ENCODE data around the gene ADGRV1. TPM values are rescaled to one million over a fixed set of nuclear protein-coding genes. Genes with fewer than 3 reads are reported as not detected.
A peak's percentile ranks its signal among the peaks of the same experiment; 100 is the strongest.

ADGRV1 gene
- total RNA-seq, 1 donor from 2014 or later: 0.99 TPM

GRCh38 chr5:90519081-90519480, 39.5 kb upstream of the ADGRV1 start:
- no peaks in the 10 kb centered on the region for H3K9me3 Mint-ChIP-seq (ENCODE audit: unreplicated experiment)
- H3K4me3 Mint-ChIP-seq (ENCODE audit: unreplicated experiment): no peak overlapping the region
- H3K36me3 Mint-ChIP-seq (ENCODE audit: unreplicated experiment): peaks cover 56% of the 10 kb centered on the region
- no peak for TF ChIP-seq CTCF (IDR thresholded peaks at IDR 0.05)
- peaks cover 2% of the 10 kb centered on the region for H3K4me1 Mint-ChIP-seq (ENCODE audit: unreplicated experiment)
- no peaks in the 10 kb centered on the region for H3K27me3 Mint-ChIP-seq (ENCODE audit: unreplicated experiment)
- H3K27ac Mint-ChIP-seq (ENCODE audit: unreplicated experiment): no peak overlapping the region
- no peak for DNase-seq (ENCODE audit: extremely low spot score, unreplicated experiment)

- DNase-seq (ENCODE audit: extremely low spot score, unreplicated experiment): no peak
- Mint-ChIP-seq H3K9me3 (ENCODE audit: unreplicated experiment) (no peaks in the 10 kb centered on the region), H3K27ac (ENCODE audit: unreplicated experiment) (peak overlapping the region; percentile 90), H3K27me3 (ENCODE audit: unreplicated experiment) (peaks cover 20% of the 10 kb centered on the region), H3K4me3 (ENCODE audit: unreplicated experiment) (peak overlapping the region; percentile 99), H3K36me3 (ENCODE audit: unreplicated experiment) (peaks cover 17% of the 10 kb centered on the region), H3K4me1 (ENCODE audit: unreplicated experiment) (peaks cover 28% of the 10 kb centered on the region)
- no peak for TF ChIP-seq CTCF (IDR thresholded peaks at IDR 0.05)
These were observed 29.9 kb upstream of the ADGRV1 start for GRCh38 chr5:90528601-90529193.

DNA sequence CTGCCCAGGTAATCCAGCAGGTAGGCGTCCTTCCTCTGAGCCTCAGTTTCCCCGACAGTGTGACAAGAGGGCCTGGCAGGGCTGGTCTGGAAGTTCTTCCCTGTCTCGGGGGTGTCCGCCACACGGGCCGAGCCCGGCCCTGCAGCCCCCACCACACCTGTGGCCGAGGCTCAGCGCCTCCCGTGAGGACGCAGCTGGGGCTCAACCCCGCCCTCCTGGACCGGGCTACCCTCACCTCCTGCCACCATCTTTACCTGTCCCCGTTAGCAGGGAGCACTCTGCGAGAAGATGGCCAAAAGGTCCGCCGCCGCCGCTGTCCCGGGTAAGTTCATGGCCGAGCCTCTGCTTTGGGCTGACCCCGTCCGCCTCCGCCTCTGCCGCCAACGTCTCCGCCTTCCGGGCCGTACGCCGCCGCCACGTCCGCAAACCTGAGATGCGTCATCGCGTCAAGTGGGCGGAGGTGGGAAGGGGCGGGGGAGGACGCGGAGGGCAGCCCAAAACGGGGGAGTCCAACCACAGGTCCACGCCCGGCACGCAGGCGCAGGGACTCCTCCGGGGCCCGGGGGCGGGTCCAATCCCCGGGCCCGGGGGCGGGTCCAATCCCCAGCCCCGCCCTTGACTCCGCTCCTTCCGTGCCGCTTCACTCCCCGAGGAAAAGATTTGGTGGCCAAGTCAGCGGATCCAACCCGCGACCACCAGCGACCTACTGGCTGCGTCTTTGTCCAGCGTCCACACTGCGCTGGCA, 29.2 kb upstream of the ADGRV1 start, which contains the start of gene LYSMD3:
Gene LYSMD3, minus strand, starts transcription at position 391 of the 745 bp plus-strand sequence. CDS start 4,295 bp downstream, outside the sequence.
- Mint-ChIP-seq H3K36me3 (ENCODE audit: unreplicated experiment) (peaks cover 14% of the 10 kb centered on the region), H3K4me3 (ENCODE audit: unreplicated experiment) (peak within 1 kb of the TSS; percentile 99), H3K27me3 (ENCODE audit: unreplicated experiment) (peaks cover 27% of the 10 kb centered on the region), H3K4me1 (ENCODE audit: unreplicated experiment) (peaks cover 28% of the 10 kb centered on the region), H3K27ac (ENCODE audit: unreplicated experiment) (peak within 1 kb of the TSS; percentile 93), H3K9me3 (ENCODE audit: unreplicated experiment) (no peaks in the 10 kb centered on the region)
- peak; percentile 99 for DNase-seq (ENCODE audit: extremely low spot score, unreplicated experiment)
- no peak for TF ChIP-seq CTCF (IDR thresholded peaks at IDR 0.05)

GRCh38 chr5:90529939-90530677, 28.5 kb upstream of the ADGRV1 start:
- no peaks in the 10 kb centered on the region for H3K9me3 Mint-ChIP-seq (ENCODE audit: unreplicated experiment)
- H3K27ac Mint-ChIP-seq (ENCODE audit: unreplicated experiment): peak overlapping the region; percentile 93
- H3K27me3 Mint-ChIP-seq (ENCODE audit: unreplicated experiment): peaks cover 34% of the 10 kb centered on the region
- peaks cover 28% of the 10 kb centered on the region for H3K4me1 Mint-ChIP-seq (ENCODE audit: unreplicated experiment)
- peak; percentile 86 for DNase-seq (ENCODE audit: extremely low spot score, unreplicated experiment)
- H3K36me3 Mint-ChIP-seq (ENCODE audit: unreplicated experiment): peaks cover 9% of the 10 kb centered on the region
- H3K4me3 Mint-ChIP-seq (ENCODE audit: unreplicated experiment): peak overlapping the region; percentile 99
- peak; percentile 84 for TF ChIP-seq CTCF (IDR thresholded peaks at IDR 0.05)
